Measurements from ENCODE around the gene MED23.

- no peak for TF ChIP-seq CTCF (IDR thresholded peaks at IDR 0.05)
- no peak for TF ChIP-seq POLR2AphosphoS5 (IDR thresholded peaks at IDR 0.05; ENCODE audit: insufficient read depth in 1 of 2, low read depth in 1 of 2)
- no peak for TF ChIP-seq POLR2A (IDR thresholded peaks at IDR 0.05)
Measured at GRCh38 chr6:131663578-131664165, 35.6 kb upstream of the MED23 start.
